ENCODE measurements around the gene EXOSC3. TPM values are rescaled to one million over a fixed set of nuclear protein-coding genes. Genes with fewer than 3 reads are reported as not detected.
"Not testable (repeated sequence)": the region's sequence is repeated elsewhere in the genome, so short reads cannot be mapped to it uniquely, and the experiment has no call there.

The EXOSC3 gene
- total RNA-seq, 1 donor from 2014 or later: 69.9 TPM

DNA sequence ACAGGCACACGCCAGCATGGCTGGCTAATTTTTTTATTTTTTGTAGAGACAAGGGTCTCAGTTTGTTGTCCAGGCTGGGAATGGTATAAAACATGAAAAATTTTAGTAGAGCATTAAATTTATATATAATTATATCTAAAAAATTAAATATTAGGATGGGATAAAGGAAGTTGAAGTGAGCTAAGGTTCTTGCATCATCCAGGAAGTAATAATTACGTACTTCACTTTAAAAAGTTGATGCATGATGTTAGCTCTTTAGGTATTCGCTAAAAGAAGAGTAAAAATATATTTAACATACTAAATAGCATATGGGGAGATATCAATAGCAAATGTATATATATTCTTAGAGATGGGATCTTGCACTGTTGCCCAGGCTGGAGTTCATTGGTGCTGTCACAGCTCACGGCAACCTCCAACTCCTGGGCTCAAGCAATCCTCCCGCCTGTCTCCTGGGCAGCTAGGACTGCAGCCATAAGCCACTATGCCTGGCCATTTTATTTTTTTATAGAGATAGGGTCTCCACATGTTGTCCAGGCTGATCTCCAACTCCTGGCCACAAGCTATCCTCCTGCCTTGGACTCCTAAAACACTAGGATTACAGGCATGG lies 28.0 kb upstream of the EXOSC3 start:
- no peak overlapping the region for H3K27ac Mint-ChIP-seq
- H3K36me3 Mint-ChIP-seq (ENCODE audit: low read depth): peaks cover 5% of the 10 kb centered on the region
- DNase-seq (no peak), ATAC-seq (ENCODE audit: low read depth) (no peak)
- H3K4me1 Mint-ChIP-seq: no peaks in the 10 kb centered on the region
- no peak overlapping the region for H3K4me3 Mint-ChIP-seq
- TF ChIP-seq, protein P1, sequence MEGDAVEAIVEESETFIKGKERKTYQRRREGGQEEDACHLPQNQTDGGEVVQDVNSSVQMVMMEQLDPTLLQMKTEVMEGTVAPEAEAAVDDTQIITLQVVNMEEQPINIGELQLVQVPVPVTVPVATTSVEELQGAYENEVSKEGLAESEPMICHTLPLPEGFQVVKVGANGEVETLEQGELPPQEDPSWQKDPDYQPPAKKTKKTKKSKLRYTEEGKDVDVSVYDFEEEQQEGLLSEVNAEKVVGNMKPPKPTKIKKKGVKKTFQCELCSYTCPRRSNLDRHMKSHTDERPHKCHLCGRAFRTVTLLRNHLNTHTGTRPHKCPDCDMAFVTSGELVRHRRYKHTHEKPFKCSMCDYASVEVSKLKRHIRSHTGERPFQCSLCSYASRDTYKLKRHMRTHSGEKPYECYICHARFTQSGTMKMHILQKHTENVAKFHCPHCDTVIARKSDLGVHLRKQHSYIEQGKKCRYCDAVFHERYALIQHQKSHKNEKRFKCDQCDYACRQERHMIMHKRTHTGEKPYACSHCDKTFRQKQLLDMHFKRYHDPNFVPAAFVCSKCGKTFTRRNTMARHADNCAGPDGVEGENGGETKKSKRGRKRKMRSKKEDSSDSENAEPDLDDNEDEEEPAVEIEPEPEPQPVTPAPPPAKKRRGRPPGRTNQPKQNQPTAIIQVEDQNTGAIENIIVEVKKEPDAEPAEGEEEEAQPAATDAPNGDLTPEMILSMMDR (IDR thresholded peaks at IDR 0.05): no peak
- no peaks in the 10 kb centered on the region for H3K9me3 Mint-ChIP-seq
- no peaks in the 10 kb centered on the region for H3K27me3 Mint-ChIP-seq
- intact Hi-C loops (cut with micrococcal nuclease): no loop called here
- CTCF ChIA-PET: no interaction called here
- POLR2A ChIA-PET: interaction anchor here (0.9 kb wide), 1 partner anchor 12 kb away, joined by 3 read pairs; the partner anchor contains the start of gene DCAF10

DNA sequence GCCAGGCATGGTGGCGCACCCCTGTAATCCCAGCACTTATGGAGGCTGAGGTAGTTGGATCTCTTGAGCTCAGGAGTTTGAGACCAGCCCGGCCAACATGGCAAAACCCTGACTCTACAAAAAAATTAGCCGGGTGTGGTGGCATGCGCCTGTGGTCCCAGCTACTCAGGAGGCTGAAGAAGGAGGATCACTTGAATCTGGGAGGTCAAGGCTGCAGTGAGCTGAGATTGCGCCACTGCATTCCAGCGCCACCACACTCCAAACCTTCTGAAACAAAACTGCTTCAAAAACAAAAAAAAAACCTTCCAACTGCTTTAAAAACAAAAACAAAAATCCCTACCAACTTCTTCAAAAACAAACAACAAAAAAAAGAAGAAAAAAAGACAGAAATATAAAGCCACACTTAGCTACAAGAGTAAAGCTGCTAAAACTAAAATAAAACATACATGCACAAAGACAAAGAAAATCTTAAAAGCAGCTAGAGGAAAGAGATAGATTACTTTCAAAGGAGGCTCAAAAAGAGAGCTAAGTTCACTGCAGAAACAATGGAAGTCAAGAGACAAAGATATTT lies 27.1 kb upstream of the EXOSC3 start:
- Mint-ChIP-seq H3K36me3 (ENCODE audit: low read depth) (peaks cover 7% of the 10 kb centered on the region), H3K9me3 (no peaks in the 10 kb centered on the region), H3K4me3 (no peak overlapping the region), H3K4me1 (no peaks in the 10 kb centered on the region), H3K27ac (no peak overlapping the region), H3K27me3 (no peaks in the 10 kb centered on the region)
- no peak for DNase-seq
- no peak for ATAC-seq (ENCODE audit: low read depth)
- ChIA-PET POLR2A (interaction anchor here (0.7 kb wide), 1 partner anchor 12 kb away, joined by 3 read pairs; no protein-coding TSS in a partner anchor), CTCF (no interaction called here)
- intact Hi-C loops (cut with micrococcal nuclease): no loop called here
- TF ChIP-seq, protein P1 (IDR thresholded peaks at IDR 0.05): no peak

DNA sequence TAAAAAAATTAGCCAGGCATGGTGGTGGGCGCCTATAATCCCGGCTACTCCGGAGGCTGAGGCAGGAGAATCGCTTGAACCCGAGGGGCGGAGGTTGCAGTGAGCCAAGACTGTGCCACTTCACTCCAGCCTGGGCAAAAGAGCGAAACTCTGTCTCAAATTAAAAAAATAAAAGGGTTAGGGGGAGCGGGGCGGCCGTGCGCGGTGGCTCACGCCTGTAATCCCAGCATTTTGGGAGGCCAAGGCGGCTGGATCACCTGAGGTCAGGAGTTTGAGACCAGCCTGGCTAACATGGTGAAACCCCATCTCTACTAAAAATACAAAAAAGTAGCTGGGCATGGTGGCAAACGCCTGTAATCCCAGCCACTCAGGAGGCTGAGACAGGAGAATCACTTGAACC lies 24.8 kb upstream of the EXOSC3 start:
- ATAC-seq (ENCODE audit: low read depth); CTCF ChIA-PET; DNase-seq; intact Hi-C loops (cut with micrococcal nuclease); H3K27ac Mint-ChIP-seq; H3K9me3 Mint-ChIP-seq; H3K4me3 Mint-ChIP-seq; H3K36me3 Mint-ChIP-seq (ENCODE audit: low read depth); H3K27me3 Mint-ChIP-seq; H3K4me1 Mint-ChIP-seq: not testable (repeated sequence)
- POLR2A ChIA-PET: interaction anchor here (0.7 kb wide), 1 partner anchor 11 kb away, joined by 3 read pairs; no protein-coding TSS in a partner anchor

DNA sequence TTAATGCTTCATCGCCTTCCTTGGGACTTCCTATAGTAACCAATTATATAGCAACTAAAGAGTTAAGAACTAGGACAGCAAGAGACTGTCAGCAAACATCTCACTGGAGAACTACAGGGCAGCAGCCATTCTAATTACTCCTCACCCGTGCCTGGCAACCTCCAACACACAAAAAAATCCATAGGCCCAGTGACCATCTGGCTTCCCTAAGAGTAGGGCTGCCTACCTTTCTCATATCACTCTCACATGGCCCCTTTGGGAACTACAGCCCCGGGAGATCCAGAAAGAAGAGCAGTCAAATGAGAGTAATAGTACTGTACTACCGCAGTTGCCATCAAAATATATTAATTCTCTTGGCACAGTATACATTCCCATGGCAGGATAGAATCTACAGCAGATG lies 21.4 kb upstream of the EXOSC3 start:
- no peaks in the 10 kb centered on the region for H3K9me3 Mint-ChIP-seq
- no peak overlapping the region for H3K4me3 Mint-ChIP-seq
- intact Hi-C loops (cut with micrococcal nuclease): no loop called here
- ChIA-PET POLR2A (no interaction called here), CTCF (no interaction called here)
- peaks cover 29% of the 10 kb centered on the region for H3K4me1 Mint-ChIP-seq
- H3K36me3 Mint-ChIP-seq (ENCODE audit: low read depth): peaks cover 11% of the 10 kb centered on the region
- TF ChIP-seq, protein P1 (IDR thresholded peaks at IDR 0.05): no peak
- H3K27ac Mint-ChIP-seq: no peak overlapping the region
- DNase-seq: no peak
- no peak for ATAC-seq (ENCODE audit: low read depth)
- H3K27me3 Mint-ChIP-seq: no peaks in the 10 kb centered on the region

DNA sequence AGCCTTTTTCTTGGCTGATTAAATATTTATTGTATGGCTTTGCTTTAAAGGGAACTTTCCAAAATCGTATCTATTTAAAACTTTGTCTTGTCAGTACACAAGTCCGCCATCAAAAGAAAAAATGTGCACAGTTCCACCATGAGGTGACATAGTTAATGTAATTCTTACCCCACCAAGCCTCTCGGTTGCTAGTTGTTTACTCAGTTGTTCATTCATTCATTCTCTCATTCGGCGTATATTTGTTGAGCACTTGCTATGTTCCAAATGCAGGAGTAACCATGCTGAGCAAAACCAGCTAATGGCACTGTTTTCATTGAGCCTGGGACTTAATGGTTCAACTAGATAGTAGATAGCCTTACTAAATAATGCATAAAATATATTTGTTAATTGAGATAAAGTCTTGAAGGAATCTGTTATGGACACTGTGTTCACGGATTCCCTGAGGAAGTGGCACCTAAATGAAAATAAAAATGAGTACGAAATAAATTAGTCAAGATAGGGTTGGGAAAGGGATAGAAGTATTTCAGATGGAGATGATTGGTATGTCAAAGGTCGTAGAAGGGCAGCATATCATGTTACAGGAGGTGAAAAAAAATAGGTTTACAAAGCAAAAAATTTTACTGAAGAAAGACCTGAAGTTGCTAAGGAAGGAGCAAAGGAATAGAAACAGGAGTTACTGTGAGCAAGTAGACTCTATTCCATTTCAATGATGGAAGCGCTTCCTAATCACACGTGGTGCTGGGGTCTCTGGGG lies 17.3 kb upstream of the EXOSC3 start:
- Mint-ChIP-seq H3K36me3 (ENCODE audit: low read depth) (peaks cover 5% of the 10 kb centered on the region), H3K4me1 (peaks cover 46% of the 10 kb centered on the region), H3K27ac (peak overlapping the region; percentile 83), H3K4me3 (peak overlapping the region; percentile 92), H3K27me3 (no peaks in the 10 kb centered on the region), H3K9me3 (no peaks in the 10 kb centered on the region)
- ChIA-PET CTCF (no interaction called here), POLR2A (interaction anchor here (0.6 to 3.5 kb wide), 4 partner anchors 12 to 101 kb away, joined by 3 to 63 read pairs (median 8); partner anchors contain the start of gene EXOSC3)
- intact Hi-C loops (cut with micrococcal nuclease): no loop called here
- no peak for DNase-seq
- TF ChIP-seq, protein P1 (IDR thresholded peaks at IDR 0.05): no peak
- no peak for ATAC-seq (ENCODE audit: low read depth)
